ENCODE results near the gene CAMK2D. TPM values are rescaled to one million over a fixed set of nuclear protein-coding genes. Genes with fewer than 3 reads are reported as not detected.

The CAMK2D gene
- total RNA-seq, 1 experiment from 2014 or later: 15.4 TPM

- Histone ChIP-seq H2AFZ (ENCODE audit: low read length) (no peak overlapping the region), H3K9me3 (ENCODE audit: low read length) (no peaks in the 10 kb centered on the region), H3K9me2 (replicated peaks; ENCODE audit: low read length) (no peaks in the 10 kb centered on the region), H3K79me2 (ENCODE audit: low read length) (no peaks in the 10 kb centered on the region), H3K4me2 (ENCODE audit: low read length) (no peak overlapping the region), H3K4me3 (ENCODE audit: low read length) (no peak overlapping the region), H4K20me1 (ENCODE audit: low read length) (no peaks in the 10 kb centered on the region), H3K36me3 (ENCODE audit: low read depth, low read length) (no peaks in the 10 kb centered on the region), H3K27ac (ENCODE audit: low read length) (no peak overlapping the region), H3K9ac (ENCODE audit: low read length) (no peak overlapping the region), H3K27me3 (ENCODE audit: low read length) (no peaks in the 10 kb centered on the region), H3K4me1 (ENCODE audit: insufficient read depth, low read length) (peaks cover 16% of the 10 kb centered on the region), H3F3A (ENCODE audit: low read length, unreplicated experiment) (no peaks in the 10 kb centered on the region)
- DNase-seq (no peak), ATAC-seq (no peak)
- ChIA-PET CTCF (interaction anchor here (1.1 kb wide), 1 partner anchor 9 kb away, joined by 4 read pairs; no protein-coding TSS in a partner anchor), POLR2A (ENCODE audit: unreplicated experiment) (no interaction called here)
- no TSS peak for BruUV-seq (replicated peaks)
- TF ChIP-seq, protein P1, sequence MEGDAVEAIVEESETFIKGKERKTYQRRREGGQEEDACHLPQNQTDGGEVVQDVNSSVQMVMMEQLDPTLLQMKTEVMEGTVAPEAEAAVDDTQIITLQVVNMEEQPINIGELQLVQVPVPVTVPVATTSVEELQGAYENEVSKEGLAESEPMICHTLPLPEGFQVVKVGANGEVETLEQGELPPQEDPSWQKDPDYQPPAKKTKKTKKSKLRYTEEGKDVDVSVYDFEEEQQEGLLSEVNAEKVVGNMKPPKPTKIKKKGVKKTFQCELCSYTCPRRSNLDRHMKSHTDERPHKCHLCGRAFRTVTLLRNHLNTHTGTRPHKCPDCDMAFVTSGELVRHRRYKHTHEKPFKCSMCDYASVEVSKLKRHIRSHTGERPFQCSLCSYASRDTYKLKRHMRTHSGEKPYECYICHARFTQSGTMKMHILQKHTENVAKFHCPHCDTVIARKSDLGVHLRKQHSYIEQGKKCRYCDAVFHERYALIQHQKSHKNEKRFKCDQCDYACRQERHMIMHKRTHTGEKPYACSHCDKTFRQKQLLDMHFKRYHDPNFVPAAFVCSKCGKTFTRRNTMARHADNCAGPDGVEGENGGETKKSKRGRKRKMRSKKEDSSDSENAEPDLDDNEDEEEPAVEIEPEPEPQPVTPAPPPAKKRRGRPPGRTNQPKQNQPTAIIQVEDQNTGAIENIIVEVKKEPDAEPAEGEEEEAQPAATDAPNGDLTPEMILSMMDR (conservative IDR thresholded peaks at IDR 0.05; ENCODE audit: low read depth, low read length): no peak
- TF ChIP-seq EZH2 (IDR thresholded peaks at IDR 0.05; ENCODE audit: low read length, unreplicated experiment) (no peak), EZH2phosphoT487 (IDR thresholded peaks at IDR 0.05; ENCODE audit: borderline replicate concordance, low read length) (no peak)
- intact Hi-C loops (cut with micrococcal nuclease): loop anchor here (5.0 to 10.0 kb wide), 4 partner anchors 84 to 359 kb away; no protein-coding TSS in a partner anchor
These were observed 213.2 kb downstream of the CAMK2D start for GRCh38 chr4:113548303-113548702.

DNA sequence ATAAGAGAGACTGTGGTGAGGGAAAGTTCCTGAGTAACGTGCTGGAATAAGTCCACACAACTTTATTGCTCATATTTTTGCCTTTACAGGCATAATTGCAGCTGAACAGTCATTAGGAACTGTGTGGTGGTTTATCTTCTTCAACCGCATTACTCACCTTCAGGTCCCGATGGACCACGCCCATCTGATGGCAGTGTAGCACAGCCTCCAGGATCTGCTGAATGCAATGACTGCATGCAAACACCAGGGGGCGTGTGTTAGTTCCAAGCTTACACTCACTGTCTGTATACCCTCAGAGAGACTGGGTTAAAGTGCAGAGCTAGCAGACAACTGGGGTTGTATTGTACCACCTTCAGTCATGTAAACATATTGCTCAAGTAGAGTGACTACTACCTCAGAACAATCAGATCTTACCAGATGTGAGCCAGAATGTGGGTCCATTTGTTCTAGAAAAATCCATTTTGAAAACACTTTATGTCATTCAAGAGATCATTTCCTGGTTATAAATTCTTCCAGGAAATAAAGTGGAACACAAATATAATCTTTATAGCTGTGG lies 214.0 kb downstream of the CAMK2D start:
- H3K9me2 ChIP-seq (replicated peaks; ENCODE audit: low read length): no peaks in the 10 kb centered on the region
- H3K9me3 ChIP-seq (ENCODE audit: low read length): no peaks in the 10 kb centered on the region
- H3K4me2 ChIP-seq (ENCODE audit: low read length): peak overlapping the region; percentile 47
- H3F3A ChIP-seq (ENCODE audit: low read length, unreplicated experiment): no peaks in the 10 kb centered on the region
- H3K4me3 ChIP-seq (ENCODE audit: low read length): no peak overlapping the region
- ChIA-PET CTCF (interaction anchor here (0.6 to 1.1 kb wide), 3 partner anchors 9 to 372 kb away, joined by 3 to 4 read pairs (median 3); no protein-coding TSS in a partner anchor), POLR2A (ENCODE audit: unreplicated experiment) (no interaction called here)
- no peaks in the 10 kb centered on the region for H3K27me3 ChIP-seq (ENCODE audit: low read length)
- peak overlapping the region; percentile 31; the same call in 1 of the 2 replicates for H3K27ac ChIP-seq (ENCODE audit: low read length)
- H3K9ac ChIP-seq (ENCODE audit: low read length): no peak overlapping the region
- no peak for TF ChIP-seq EZH2phosphoT487 (IDR thresholded peaks at IDR 0.05; ENCODE audit: borderline replicate concordance, low read length)
- TF ChIP-seq, protein P1 (conservative IDR thresholded peaks at IDR 0.05; ENCODE audit: low read depth, low read length): peak; percentile 91
- H2AFZ ChIP-seq (ENCODE audit: low read length): no peak overlapping the region
- H4K20me1 ChIP-seq (ENCODE audit: low read length): no peaks in the 10 kb centered on the region
- intact Hi-C loops (cut with micrococcal nuclease): loop anchor here (1.0 to 10.0 kb wide), 7 partner anchors 83 to 360 kb away; no protein-coding TSS in a partner anchor
- ATAC-seq: peak; percentile 97
- DNase-seq: peak; percentile 96
- peaks cover 13% of the 10 kb centered on the region for H3K4me1 ChIP-seq (ENCODE audit: insufficient read depth, low read length)
- H3K36me3 ChIP-seq (ENCODE audit: low read depth, low read length): no peaks in the 10 kb centered on the region
- no peaks in the 10 kb centered on the region for H3K79me2 ChIP-seq (ENCODE audit: low read length)
- no TSS peak for BruUV-seq (replicated peaks)

DNA sequence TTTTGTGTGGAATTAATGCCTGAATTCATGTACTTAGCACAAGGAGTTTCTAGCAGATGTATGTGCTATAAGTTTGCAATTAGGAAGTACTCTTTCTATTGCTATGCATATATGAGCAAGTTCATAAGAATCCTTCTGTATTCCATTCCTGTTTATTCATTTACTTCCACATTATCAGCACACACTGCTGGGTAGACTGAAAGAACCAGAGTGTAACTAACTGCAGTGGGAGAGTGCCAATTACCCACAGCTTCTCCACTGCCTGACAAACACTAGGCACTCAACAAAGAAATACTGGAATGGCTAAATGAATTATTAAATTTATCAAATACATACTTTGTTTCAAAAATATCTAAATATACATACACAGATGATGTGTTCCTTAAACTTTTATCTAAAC lies 219.6 kb downstream of the CAMK2D start:
- TF ChIP-seq EZH2 (IDR thresholded peaks at IDR 0.05; ENCODE audit: low read length, unreplicated experiment) (no peak), EZH2phosphoT487 (IDR thresholded peaks at IDR 0.05; ENCODE audit: borderline replicate concordance, low read length) (no peak)
- TF ChIP-seq, protein P1 (conservative IDR thresholded peaks at IDR 0.05; ENCODE audit: low read depth, low read length): no peak
- Histone ChIP-seq H3K4me3 (ENCODE audit: low read length) (no peak overlapping the region), H3K9ac (ENCODE audit: low read length) (no peak overlapping the region), H3K79me2 (ENCODE audit: low read length) (no peaks in the 10 kb centered on the region), H3K27ac (ENCODE audit: low read length) (no peak overlapping the region), H3K36me3 (ENCODE audit: low read depth, low read length) (no peaks in the 10 kb centered on the region), H3K4me1 (ENCODE audit: insufficient read depth, low read length) (peaks cover 4% of the 10 kb centered on the region), H3K9me3 (ENCODE audit: low read length) (no peaks in the 10 kb centered on the region), H3F3A (ENCODE audit: low read length, unreplicated experiment) (no peaks in the 10 kb centered on the region), H3K4me2 (ENCODE audit: low read length) (no peak overlapping the region), H3K9me2 (replicated peaks; ENCODE audit: low read length) (no peaks in the 10 kb centered on the region), H4K20me1 (ENCODE audit: low read length) (no peaks in the 10 kb centered on the region), H2AFZ (ENCODE audit: low read length) (no peak overlapping the region), H3K27me3 (ENCODE audit: low read length) (no peaks in the 10 kb centered on the region)
- no TSS peak for BruUV-seq (replicated peaks)
- ChIA-PET POLR2A (ENCODE audit: unreplicated experiment) (no interaction called here), CTCF (no interaction called here)
- intact Hi-C loops (cut with micrococcal nuclease): loop anchor here (10.0 kb wide), 2 partner anchors 77 to 247 kb away; no protein-coding TSS in a partner anchor
- ATAC-seq: no peak
- DNase-seq: no peak
